Fibroblast of gingiva (primary cell): ENCODE results near the gene SLC12A2.

Experiments used
- DNase-seq: peaks from one replicate; pipeline ENCODE4 v3.0.0-alpha.2; 2011; ENCODE audit warnings: low read depth

The SLC12A2 gene

DNA sequence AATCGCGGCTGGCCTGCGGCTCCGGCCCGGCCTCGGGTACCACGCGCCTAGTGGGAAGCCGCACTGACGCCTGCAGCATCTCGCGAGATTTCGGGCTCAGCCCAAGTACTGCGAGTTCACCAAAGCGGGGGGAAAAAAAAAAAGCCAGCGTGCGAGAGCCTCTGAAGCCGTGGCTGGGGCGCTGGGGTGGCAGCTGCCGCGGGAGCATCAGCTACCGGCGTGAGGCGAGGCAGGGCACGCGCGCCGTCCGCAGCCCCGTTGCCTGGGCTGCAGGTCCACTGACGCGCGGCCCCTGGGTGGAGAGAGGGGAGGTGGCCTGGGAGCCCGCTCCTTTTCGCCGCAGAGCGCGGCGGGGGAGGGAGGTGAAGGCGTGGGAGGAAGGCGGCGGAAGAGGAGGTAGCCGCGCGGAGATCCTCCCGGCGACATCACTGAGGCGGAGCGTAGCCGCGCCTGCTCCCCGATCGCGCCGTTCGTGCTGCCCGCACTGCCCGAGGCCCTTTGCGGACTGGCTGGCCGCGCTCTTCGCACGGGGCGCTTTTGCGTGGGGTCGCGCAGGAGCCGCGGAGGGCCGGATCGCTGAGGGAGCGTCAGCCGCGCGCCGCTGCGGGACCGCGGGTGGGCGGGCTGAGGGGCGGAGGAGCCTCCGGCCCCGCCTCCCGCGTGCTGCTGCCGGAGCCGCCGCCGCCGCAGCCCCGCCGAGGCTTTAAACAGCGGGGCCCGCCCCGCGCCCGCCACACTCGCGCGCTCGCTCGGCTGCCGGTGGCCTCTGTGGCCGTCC lies at the start of gene SLC12A2:
SLC12A2 (plus strand) TSS at position 734 of the 778 bp plus-strand sequence. CDS start 189 bp downstream, outside the sequence.
- peak; percentile 95 for DNase-seq

DNA sequence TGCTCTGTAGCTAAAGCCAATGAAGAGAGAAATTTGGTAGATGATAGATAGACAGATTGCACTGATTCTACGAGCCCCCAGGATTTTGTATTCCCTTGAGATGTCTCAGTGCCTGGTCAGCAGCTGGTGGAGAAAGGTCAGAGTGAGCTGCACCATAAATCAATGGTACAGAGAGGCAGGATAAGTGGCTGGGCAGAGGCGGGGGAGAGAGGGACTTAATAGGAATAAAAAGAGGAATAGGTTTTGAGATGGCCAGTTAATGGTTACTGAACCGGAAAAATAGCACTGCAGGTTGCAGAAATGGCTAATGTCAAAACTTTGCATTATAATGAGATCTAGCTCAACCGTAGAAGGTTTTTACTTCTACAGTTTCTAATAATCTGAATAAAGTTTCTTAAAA lies 47.9 kb upstream of the SLC12A2 start:
- no peak for DNase-seq

DNA sequence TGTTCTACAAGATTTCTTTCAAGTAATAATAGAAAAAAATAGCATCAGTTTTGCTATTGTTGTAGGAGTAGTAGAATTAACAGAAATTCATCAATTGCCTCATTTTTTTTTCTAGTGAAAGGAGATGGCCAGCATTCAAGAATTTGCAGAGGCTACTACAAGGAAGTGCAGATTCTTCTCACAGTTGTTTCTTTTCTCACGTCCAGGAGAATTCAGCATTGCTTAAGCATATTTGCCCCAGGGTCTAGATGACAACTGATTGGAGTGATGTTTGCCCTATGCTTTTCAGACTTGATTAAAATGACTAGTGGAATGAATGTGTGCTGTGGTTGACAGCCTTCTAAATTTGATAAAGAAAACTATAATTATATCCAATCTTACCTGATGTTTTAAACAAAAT lies 46.6 kb upstream of the SLC12A2 start:
- DNase-seq = peak; percentile 13

DNA sequence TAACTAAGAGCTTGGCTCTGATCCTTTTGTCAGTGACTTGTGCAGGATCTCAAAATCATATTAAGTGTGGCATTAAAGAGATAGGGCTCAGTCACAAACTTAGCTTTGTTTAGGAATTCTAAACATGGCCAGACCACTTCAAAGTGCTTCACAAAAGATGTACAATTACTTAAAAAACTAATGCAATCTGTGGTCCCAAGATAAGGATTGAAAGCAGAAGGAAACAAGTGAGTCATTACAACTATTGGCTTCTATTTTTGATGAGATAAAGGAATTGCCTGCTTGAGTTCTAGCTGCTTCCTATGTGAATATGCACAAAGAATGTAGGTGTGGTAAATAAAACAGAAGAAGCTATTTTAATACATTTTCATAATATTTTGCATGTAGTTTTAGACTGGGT lies 44.9 kb upstream of the SLC12A2 start:
- no peak for DNase-seq

DNA sequence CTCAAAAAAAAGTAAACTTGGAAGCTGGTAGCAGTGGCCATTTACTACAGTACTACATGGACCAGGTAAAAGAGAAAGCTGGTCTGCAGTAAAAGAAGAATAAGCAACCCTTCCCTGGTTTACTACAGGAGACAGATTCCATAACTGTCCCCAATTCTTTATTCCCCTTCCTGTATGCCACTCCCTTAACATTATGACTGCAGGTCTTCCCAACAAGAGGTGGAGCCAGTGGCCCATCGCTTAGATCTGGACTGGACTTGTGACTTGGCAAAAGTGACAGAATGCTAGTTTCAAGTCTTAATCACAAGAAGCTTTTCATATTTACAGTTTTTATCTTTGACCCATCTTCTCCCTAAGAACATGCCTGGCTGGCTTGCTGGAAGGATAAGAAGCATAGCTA lies 42.6 kb upstream of the SLC12A2 start:
- DNase-seq = no peak

DNA sequence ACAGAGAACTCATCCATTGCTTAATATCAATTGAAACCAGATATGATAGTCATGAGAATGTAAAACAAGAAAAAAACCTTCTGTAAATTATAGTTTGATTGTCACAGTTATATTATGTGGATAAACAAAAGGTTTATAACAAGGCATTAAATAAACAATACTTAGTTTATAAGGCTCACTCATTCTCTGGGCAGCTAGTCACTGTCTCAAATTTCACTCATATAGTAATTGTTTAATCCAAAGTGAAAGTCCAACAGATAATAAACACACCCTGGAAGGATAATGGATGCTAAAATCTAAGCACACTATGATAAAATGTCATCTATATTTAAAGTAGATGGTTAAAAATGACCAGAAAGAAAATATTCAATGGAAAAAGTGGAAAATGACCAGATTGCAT lies 30.8 kb upstream of the SLC12A2 start:
- peak; percentile 11 for DNase-seq

DNA sequence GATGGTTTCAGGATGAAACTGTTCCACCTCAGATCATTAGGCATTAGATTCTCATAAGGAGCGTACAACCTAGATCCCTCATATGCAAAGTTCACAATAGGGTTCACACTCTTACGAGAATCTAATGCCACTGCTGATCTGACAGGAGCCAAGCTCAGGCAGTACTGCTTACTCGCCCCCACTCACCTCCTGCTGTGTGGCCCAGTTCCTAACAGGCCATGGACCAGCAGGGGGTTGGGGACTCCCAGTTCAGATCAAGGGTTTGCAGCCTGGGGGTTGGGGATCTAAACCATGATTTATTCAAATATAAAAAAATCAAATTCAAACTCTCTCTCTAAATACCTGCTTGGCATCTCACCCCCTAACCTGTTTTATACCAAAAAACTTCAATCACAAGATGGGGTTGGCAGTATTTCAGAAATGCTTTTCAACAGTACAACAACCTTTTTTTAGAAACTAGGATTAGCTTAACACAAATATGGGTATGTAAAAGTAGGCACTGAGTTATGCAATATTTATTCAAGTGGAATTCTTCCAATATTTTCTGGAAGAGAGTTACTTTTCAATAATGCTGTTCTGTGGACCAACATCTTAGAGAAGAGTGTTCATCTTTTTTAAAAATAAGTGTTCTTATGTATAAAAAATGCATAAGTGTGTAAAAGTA lies 30.1 kb upstream of the SLC12A2 start:
- DNase-seq = peak; percentile 52

DNA sequence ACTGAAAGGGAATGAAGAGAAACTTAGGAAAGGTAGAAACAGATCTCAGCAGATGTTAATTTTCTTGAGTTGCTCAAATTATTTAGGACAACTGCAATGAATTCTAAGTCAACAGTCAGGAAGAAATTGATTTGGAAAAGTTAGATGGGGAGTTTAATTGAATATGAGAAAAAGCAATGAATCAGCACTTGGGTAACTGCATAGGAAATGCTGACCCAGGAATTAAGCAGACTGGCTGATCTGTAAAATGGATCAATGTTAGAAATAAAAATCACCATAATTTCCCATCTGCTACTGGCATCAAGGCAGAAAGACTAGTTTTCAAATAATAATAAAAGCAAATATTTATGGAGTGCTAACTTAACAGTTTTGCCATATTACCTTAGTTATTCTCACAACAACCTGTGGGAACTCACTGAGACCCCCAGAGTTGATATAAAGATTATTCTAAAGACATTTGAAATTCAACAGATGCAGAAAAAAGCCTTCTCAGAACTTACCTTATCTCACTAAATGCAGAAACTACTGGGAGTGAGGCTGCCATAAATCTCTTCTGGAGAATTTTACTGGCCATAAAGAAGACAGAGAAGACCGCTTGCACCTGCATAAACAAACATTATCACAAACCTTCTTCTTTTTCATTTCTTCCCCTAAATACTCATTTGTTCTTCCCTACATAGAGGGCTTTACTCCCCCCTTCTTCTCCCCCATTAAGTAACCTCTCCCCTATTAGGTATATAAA lies 22.8 kb upstream of the SLC12A2 start:
- no peak for DNase-seq

DNA sequence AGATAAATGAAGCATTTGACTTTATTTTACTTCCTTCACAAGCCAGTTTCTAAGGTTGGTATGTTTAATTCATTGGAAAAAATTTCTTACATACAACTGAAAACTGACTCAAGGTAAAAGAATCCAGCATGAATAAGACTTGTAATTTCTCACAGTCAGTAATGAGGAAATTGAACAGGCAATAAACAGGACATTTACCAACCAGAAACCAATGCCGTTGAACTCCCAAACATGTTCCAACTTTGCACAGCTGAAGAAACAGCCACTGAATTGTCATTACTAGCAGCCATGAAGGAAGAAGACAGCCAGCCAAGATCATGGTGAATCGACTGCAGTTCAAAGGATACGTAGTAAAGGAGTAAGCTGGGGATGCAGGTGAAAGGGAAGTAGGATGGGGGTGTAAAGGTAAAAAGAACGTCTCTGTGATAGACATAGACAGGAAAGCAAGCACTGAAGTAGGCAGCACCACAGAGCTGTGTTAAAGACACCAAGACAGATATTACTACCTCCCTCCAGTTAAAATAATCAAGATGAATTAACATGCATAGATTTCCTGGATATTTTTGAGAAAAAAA lies 21.3 kb upstream of the SLC12A2 start:
- peak; percentile 65 for DNase-seq

DNA sequence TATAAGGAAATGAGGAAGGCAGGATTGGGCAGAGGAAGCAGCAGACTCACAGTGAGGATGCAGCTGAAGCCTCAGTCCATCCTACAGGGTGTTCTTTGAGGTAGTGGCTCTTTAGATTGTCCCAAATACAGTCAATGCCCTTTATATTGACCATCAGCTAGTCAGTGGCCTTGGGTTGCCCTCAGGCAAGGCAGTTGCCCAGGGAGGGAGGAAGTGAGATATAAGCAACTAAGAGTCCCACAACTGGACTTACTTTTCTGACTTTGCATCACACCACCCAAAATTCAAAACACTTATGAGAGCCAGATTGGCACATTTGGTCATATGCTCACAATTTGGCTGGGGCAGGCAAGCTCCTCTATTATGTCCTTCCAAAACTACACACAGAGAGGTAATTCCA lies 9.4 kb upstream of the SLC12A2 start:
- no peak for DNase-seq

DNA sequence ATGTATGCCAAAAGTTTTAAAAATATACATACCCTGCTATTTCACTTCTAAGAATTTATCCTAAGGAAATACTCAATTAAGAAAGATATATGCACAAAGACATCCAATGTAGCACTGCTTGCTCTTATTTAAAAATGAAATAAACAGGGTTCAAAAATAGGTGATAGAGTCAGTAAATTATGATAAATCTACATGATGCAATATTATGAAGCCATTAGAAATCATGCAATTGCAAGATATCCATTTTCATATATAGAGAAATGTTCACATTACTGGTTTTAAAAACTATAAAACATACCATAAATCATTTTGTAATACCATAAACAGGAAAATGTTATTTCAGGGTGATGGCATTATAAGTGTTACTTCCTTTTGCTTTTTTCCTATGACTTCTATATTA lies 8.6 kb upstream of the SLC12A2 start:
- no peak for DNase-seq

DNA sequence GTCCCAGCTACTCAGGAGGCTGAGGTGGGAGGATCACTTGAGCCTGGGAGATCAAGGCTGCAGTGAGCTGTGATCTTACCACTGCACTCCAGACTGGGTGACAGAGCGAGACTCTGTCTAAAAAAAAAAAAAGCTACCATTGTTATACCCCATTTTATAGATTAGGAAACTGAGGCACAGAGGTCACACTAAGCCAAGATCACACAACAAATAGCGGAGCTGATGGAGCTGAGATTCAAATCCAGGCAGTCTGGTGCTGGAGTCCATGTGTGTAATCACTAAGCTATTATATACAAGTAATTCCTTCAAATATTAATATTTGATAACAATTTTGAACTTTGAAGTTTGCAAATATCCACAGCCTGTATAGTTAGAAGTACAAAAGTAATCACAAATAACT lies 6.0 kb upstream of the SLC12A2 start:
- DNase-seq = no peak

DNA sequence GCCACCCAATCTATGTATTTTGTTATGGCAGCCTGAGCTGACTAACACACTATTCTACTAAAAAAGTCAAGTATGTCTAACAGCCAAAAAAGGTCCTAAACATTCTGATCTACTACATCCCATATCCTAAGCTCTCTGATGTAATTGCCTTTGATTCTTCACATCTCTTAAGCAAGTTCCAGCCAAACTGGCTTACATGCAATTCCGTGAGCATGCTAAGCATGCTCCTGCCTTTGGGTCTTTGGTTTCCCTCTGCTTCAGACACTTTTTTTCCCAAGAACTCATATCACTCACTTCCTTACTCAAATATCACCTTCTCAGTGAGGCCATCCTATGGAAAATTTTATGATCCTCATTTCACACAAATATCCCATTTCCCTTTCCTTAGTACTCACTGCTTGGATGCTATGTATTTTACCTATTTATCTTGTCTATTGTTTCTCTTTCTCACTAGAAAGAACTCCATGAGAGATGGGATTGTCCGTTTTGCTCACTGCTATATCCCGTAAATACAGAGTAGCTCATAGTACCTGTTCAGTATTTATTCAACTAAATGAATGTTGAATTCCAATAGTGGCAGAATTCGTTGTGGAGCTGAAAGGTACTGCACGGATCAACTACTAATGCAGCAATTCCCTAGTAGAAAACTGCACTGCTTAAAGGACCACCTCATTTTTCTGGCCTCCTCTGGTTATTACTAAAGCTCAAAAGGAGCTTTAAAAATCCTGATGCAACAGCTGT lies 2.3 kb upstream of the SLC12A2 start:
- DNase-seq = no peak

DNA sequence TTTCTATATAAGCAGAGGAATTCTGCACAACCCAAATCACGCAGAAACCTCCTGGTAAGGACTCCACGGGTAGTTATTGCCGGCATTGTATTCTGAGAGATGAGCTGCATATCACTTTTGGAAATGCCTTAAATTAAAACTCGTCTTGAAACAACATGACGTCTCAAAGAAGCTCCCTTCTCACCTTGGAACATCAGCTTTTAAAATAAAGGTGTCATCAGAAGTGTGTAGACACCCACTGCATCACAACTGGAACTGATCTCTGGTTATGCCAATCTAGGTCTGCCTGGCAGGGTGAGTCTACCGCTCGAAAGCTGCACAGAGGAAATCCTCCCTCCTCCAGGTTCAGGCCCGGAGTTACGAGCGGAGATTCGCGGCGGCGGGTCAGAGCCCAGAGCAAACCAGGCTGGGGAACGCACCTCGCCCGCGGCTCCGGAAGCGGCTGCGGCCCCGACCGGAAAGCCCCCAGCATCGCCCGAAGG lies 974 bp upstream of the SLC12A2 start:
- no peak for DNase-seq

DNA sequence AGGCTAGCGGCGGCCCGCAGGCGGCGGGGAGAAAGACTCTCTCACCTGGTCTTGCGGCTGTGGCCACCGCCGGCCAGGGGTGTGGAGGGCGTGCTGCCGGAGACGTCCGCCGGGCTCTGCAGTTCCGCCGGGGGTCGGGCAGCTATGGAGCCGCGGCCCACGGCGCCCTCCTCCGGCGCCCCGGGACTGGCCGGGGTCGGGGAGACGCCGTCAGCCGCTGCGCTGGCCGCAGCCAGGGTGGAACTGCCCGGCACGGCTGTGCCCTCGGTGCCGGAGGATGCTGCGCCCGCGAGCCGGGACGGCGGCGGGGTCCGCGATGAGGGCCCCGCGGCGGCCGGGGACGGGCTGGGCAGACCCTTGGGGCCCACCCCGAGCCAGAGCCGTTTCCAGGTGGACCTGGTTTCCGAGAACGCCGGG lies 253 bp downstream of the SLC12A2 start:
- DNase-seq = peak; percentile 52

DNA sequence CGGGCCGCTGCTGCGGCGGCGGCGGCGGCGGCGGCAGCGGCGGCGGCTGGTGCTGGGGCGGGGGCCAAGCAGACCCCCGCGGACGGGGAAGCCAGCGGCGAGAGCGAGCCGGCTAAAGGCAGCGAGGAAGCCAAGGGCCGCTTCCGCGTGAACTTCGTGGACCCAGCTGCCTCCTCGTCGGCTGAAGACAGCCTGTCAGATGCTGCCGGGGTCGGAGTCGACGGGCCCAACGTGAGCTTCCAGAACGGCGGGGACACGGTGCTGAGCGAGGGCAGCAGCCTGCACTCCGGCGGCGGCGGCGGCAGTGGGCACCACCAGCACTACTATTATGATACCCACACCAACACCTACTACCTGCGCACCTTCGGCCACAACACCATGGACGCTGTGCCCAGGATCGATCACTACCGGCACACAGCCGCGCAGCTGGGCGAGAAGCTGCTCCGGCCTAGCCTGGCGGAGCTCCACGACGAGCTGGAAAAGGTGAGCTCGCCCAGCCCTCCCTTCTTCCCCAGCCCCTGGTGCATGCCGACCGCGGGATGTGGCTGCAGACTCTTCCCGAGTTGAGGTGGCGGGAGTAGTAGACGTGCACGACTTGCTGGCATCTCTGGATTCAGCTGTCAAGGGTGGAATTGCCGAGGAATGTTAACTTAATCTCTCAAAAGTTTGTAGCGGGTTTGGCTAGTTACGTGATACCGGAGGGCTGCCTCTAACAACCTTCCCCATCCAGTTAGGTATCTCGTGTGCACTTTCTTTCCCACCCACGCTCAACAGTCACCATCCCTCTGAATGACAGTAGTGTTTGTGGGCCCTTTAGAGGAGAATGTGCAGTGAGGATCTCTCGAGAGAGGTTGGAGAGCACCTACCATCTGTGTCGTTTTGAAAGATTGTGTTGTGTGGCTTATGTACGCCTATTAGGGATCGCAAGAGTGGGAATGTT lies 932 bp downstream of the SLC12A2 start:
- DNase-seq = no peak

DNA sequence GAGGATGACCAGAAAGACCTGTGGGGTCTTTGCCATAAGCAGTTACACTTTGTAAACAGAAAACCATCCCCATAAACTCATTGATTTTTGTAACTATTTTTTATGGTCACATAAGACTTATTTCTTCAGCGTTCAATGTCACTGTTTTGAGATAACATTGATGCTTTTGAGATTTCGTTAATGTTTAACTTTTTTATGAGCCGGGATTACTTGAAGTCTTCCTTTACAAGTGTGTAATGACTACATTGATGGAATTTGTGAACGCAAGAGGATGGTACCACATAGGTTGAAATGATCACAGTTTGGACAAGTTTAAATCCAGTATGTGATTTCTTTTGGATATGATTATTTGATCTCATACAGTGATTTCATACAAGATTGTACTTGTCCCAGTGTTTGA lies 1.8 kb downstream of the SLC12A2 start:
- DNase-seq = no peak

DNA sequence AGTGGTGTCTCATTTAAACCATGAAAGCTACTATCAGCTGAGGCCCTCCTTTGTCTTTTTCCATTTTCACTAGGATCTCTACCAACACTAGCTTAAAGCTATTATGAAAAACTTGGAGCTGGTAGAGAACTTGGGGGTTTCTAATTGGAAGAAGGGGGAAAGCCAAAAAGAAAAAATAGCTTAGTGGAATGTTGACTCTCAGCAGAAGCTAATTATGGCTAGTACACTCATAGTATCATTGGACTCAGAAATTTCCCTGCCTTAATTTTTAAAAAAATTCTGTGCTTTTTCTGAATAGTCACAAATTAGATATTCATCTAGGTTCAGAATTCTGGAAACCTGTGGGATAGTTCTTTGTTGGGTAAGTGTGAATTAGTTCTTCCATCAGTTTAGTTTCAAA lies 8.0 kb downstream of the SLC12A2 start:
- DNase-seq = no peak

DNA sequence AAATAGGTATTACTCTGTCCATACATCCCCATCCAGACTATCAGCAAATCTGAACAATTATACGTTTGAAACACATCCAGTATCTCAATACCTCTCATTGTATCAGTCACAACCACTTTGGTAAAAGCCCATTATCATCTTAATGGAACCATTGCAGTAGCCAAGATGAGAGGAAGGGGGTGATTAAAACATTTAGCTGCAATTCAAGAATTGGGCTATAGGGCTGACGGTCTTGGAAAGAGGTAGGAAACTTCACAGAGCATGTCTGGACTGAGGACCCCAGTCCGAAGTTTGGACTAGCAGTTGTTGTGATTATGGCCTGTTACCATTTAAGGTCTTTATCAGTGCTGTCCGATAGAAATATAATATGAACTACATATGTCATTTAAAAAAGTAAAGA lies 8.6 kb downstream of the SLC12A2 start:
- DNase-seq = no peak

DNA sequence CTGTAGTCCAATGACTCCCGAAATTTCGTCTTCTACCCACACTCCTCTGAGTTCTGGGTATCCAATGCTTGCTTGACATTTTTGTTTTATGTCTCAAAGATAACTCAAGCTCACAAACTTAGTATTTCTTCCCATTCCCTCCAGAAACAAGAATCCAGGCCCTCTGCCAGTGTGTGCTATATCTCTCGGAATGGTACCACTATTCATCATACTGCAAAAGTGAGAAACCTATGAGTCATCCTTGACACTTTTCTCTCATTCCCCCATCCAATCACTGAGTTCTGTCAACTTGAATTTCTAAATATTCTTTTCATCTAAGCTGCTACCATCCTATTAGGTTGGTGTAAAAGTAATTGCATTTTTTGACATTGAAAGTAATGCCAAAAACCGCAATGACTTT lies 9.8 kb downstream of the SLC12A2 start:
- DNase-seq = no peak

DNA sequence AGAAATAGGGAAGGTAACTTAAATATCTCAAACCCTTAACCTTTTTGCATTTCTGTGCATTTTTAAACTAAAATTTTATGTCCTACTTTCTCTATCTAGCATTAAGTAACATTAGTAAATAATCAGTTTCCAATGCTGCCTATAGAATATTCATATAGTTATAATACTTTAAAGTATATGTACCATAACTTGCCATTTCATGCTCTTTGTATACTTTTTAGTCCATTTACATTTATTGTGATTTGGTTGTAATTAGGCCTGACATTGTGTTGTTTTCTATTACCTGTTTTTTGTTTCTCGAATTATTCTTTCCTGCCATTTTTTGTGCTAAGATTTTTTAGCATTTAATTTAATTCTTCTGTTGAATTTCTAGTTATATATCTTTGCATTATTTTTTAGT lies 13.7 kb downstream of the SLC12A2 start:
- no peak for DNase-seq
